Adipocyte (in vitro differentiated cells): ENCODE data around the gene ATIC.
A peak's percentile ranks its signal among the peaks of the same experiment; 100 is the strongest.
"Not testable (repeated sequence)": the region's sequence is repeated elsewhere in the genome, so short reads cannot be mapped to it uniquely, and the experiment has no call there.

Source experiments
- DNase-seq: peaks from one replicate; pipeline ENCODE4 v3.0.0-alpha.2; 2015; ENCODE audit warnings: low read depth
- H3K27me3 ChIP-seq: replicated peaks from 2 replicates; pipeline ENCODE4 v1.7.0; 2013; ENCODE audit warnings: mild to moderate bottlenecking, low read length, moderate library complexity; ENCODE audit not compliant: control insufficient read depth, insufficient read depth
- H3K36me3 ChIP-seq: 2 replicates; pipeline ENCODE4 v1.7.0; 2013; ENCODE audit warnings: low read length, mild to moderate bottlenecking, moderate library complexity; ENCODE audit not compliant: control insufficient read depth, insufficient read depth, severe bottlenecking
- H3K4me1 ChIP-seq: 2 replicates; pipeline ENCODE4 v1.7.0; 2013; ENCODE audit warnings: mild to moderate bottlenecking, low read length, moderate library complexity; ENCODE audit not compliant: control insufficient read depth, insufficient read depth
- H3K4me3 ChIP-seq: 2 replicates; pipeline ENCODE4 v1.7.0; 2013; ENCODE audit warnings: mild to moderate bottlenecking, low read length, moderate library complexity
- H3K9ac ChIP-seq: 2 replicates; pipeline ENCODE4 v1.7.0; 2013; ENCODE audit warnings: mild to moderate bottlenecking, low read length, moderate library complexity
- H3K9me3 ChIP-seq: 2 replicates; pipeline ENCODE4 v1.7.0; 2013; ENCODE audit warnings: mild to moderate bottlenecking, low read length, moderate library complexity; ENCODE audit not compliant: control insufficient read depth

ATIC gene

GRCh38 chr2:215354771-215355695 lies 43.2 kb downstream of the ATIC start:
- DNase-seq: peak; percentile 30
- Histone ChIP-seq H3K4me1 (no peaks in the 10 kb centered on the region), H3K27me3 (no peaks in the 10 kb centered on the region), H3K36me3 (peaks cover 28% of the 10 kb centered on the region), H3K9me3 (no peaks in the 10 kb centered on the region), H3K9ac (no peak overlapping the region), H3K4me3 (no peak overlapping the region)

- Histone ChIP-seq H3K9me3 (no peaks in the 10 kb centered on the region), H3K9ac (no peak overlapping the region), H3K36me3 (peaks cover 30% of the 10 kb centered on the region), H3K27me3 (no peaks in the 10 kb centered on the region), H3K4me3 (no peak overlapping the region), H3K4me1 (no peaks in the 10 kb centered on the region)
- DNase-seq: peak; percentile 25
Observed at GRCh38 chr2:215355801-215356200, 43.9 kb downstream of the ATIC start.

GRCh38 chr2:215356334-215356947 lies 44.6 kb downstream of the ATIC start:
- H3K9ac ChIP-seq: no peak overlapping the region
- H3K4me3 ChIP-seq: no peak overlapping the region
- DNase-seq: no peak
- H3K4me1 ChIP-seq: no peaks in the 10 kb centered on the region
- no peaks in the 10 kb centered on the region for H3K9me3 ChIP-seq
- no peaks in the 10 kb centered on the region for H3K27me3 ChIP-seq
- peaks cover 31% of the 10 kb centered on the region for H3K36me3 ChIP-seq

- peak; percentile 61 for DNase-seq
- Histone ChIP-seq H3K4me1 (no peaks in the 10 kb centered on the region), H3K9ac (no peak overlapping the region), H3K9me3 (no peaks in the 10 kb centered on the region), H3K4me3 (no peak overlapping the region), H3K27me3 (no peaks in the 10 kb centered on the region), H3K36me3 (peaks cover 37% of the 10 kb centered on the region)
Observed at GRCh38 chr2:215356948-215357461, 45.1 kb downstream of the ATIC start.

- Histone ChIP-seq H3K9ac (no peak overlapping the region), H3K4me3 (no peak overlapping the region), H3K27me3 (no peaks in the 10 kb centered on the region), H3K9me3 (no peaks in the 10 kb centered on the region), H3K36me3 (peaks cover 43% of the 10 kb centered on the region), H3K4me1 (no peaks in the 10 kb centered on the region)
- peak; percentile 35 for DNase-seq
Observed at GRCh38 chr2:215357660-215358059, 45.8 kb downstream of the ATIC start.

- Histone ChIP-seq H3K9me3 (no peaks in the 10 kb centered on the region), H3K9ac (no peak overlapping the region), H3K4me1 (no peaks in the 10 kb centered on the region), H3K36me3 (peaks cover 51% of the 10 kb centered on the region), H3K4me3 (no peak overlapping the region), H3K27me3 (no peaks in the 10 kb centered on the region)
- peak; percentile 38 for DNase-seq
Observed at GRCh38 chr2:215358312-215358845, 46.5 kb downstream of the ATIC start.

GRCh38 chr2:215358891-215359575 lies 47.2 kb downstream of the ATIC start:
- no peak overlapping the region for H3K9ac ChIP-seq
- no peaks in the 10 kb centered on the region for H3K4me1 ChIP-seq
- H3K36me3 ChIP-seq: peaks cover 57% of the 10 kb centered on the region
- no peak for DNase-seq
- H3K27me3 ChIP-seq: no peaks in the 10 kb centered on the region
- H3K9me3 ChIP-seq: no peaks in the 10 kb centered on the region
- no peak overlapping the region for H3K4me3 ChIP-seq

- Histone ChIP-seq H3K27me3 (no peaks in the 10 kb centered on the region), H3K4me3 (no peak overlapping the region), H3K36me3 (peaks cover 62% of the 10 kb centered on the region), H3K9ac (no peak overlapping the region), H3K9me3 (no peaks in the 10 kb centered on the region), H3K4me1 (no peaks in the 10 kb centered on the region)
- DNase-seq: peak; percentile 3
Observed at GRCh38 chr2:215359576-215359922, 47.7 kb downstream of the ATIC start.

GRCh38 chr2:215360059-215360458 lies 48.2 kb downstream of the ATIC start:
- H3K4me3 ChIP-seq, H3K27me3 ChIP-seq, H3K9ac ChIP-seq, H3K4me1 ChIP-seq, H3K9me3 ChIP-seq: not testable (repeated sequence)
- peaks cover 67% of the 10 kb centered on the region for H3K36me3 ChIP-seq
- DNase-seq: peak; percentile 7

- H3K27me3 ChIP-seq: no peaks in the 10 kb centered on the region
- DNase-seq: peak; percentile 4
- H3K9me3 ChIP-seq: no peaks in the 10 kb centered on the region
- H3K36me3 ChIP-seq: peaks cover 73% of the 10 kb centered on the region
- no peak overlapping the region for H3K4me3 ChIP-seq
- H3K9ac ChIP-seq: no peak overlapping the region
- H3K4me1 ChIP-seq: no peaks in the 10 kb centered on the region
Observed at GRCh38 chr2:215360596-215360995, 48.7 kb downstream of the ATIC start.
